Measurements from ENCODE around the gene FSTL1.

FSTL1 gene, protein sequence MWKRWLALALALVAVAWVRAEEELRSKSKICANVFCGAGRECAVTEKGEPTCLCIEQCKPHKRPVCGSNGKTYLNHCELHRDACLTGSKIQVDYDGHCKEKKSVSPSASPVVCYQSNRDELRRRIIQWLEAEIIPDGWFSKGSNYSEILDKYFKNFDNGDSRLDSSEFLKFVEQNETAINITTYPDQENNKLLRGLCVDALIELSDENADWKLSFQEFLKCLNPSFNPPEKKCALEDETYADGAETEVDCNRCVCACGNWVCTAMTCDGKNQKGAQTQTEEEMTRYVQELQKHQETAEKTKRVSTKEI

DNA sequence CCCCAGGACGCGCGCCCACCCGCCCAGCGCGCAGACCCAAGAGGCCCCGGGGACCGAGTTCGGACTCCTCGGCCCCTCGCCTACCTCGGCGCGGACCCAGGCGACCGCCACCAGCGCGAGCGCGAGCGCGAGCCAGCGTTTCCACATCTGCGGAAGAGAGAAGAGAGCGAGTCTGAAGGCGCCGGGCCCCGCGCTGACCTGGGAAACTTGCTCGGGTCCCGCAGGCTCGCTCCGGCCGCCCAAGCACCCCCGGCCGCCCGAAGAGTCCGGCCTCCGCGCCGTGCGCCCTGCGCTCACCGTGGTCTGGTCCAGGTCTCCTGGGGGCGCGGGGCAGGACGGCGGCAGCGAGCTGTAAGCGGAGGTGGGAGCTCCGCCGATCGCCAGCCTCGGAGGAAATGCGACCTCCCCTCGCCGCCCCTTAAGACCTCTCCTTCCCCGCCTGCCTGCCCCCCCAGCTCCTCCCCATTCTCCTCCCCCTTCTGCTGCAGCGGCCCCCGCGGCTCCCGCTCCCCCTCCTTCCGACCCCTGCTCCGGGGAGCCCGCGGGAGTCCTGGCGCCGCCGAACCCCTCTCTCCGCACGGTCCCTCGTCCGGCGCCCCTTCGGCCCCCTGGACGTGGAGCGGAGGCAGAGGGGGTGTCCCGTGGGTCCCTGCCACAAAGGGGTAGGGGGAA, at the start of gene FSTL1:
TSS of gene FSTL1 (minus strand) at position 393 of the 672 bp plus-strand sequence. CDS start at position 147, 246 bp downstream.
- peak in 24 of 56 donors; percentile 4 to 57 (median 24) for DNase-seq

GRCh38 chr3:120498556-120499346, 48.0 kb upstream of the FSTL1 start:
- DNase-seq = no peak

- no peak for DNase-seq
These were observed 47.0 kb upstream of the FSTL1 start for GRCh38 chr3:120497818-120498217.

DNA sequence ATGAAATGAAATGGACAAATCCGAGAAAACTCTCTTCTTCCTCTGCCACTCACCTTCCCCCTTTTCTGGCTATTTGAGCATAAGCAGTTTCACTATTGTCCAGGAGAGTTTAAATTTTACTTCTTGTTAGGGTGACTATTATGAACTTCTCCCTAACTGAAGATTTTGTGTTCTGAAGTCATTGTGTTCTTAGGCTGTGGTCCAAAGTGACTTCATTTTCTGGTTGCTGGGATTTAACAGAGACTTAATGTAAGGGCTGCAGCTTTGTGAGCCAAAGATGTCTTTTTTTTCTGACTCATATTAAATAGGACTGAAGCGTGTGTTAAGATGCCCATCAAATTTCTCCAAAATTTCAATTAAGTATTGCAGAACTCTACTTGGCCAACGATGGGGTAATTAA, 46.5 kb upstream of the FSTL1 start:
- no peak for DNase-seq

DNA sequence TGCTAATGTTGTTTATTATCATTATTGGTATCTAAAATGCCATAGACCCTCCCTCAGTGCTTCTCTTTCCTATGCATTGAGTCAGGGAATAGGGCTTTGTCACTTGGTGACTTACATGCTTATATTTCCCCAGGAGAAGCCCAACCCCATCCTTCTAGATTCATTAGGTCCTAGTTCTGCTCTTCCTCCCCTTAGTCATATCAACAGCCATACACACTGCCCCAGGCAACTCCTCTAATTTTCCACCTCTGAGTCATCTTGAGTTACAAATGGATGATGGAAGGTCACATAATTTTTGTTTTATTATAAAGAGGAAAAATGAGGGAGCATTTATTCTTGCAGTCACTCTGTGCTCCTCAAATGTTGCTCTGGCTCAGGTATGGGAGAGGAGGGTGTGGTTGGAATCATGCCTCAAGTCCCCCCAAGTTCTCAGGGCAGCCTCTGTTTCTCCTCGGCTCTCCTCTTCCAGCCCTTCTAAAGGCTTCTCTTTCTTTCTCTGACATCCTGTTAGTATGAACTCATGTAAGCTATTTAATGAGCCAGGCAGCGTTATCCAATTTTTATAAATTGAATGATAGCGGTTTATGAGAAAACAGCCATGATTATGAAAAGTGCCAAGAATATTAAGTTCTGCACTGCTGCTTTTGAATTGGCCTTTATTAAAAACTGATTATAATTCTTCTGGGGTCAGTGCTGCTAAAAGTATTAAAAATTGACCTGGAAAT, 45.6 kb upstream of the FSTL1 start:
- no peak for DNase-seq

- no peak for DNase-seq
These were observed 45.0 kb upstream of the FSTL1 start for GRCh38 chr3:120495809-120496208.

- no peak for DNase-seq
These were observed 41.3 kb upstream of the FSTL1 start for GRCh38 chr3:120492103-120492502.

GRCh38 chr3:120489421-120489820, 38.6 kb upstream of the FSTL1 start:
- DNase-seq = no peak

- DNase-seq = no peak
These were observed 37.5 kb upstream of the FSTL1 start for GRCh38 chr3:120488296-120488695.

- DNase-seq = no peak
These were observed 36.4 kb upstream of the FSTL1 start for GRCh38 chr3:120487191-120487650.

DNA sequence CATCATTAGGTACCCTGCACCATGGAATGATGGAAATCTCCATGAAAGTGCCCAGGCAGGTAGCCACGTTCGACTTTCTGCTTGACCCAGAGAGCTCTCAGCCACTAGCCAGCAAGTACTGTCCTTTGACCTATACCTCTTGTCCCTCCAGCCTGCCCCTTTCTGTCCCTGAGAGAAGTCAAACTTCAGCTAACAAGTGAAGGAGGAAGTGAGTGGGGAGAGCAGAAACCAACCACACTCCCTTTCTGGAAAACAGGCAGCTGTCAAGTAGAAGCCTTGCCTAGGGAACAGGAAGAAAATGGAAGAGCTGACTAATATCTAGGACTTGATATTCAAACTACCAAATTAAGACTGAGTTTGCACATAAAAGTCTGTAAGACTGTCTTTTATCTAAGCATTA, 30.3 kb upstream of the FSTL1 start:
- DNase-seq = no peak

DNA sequence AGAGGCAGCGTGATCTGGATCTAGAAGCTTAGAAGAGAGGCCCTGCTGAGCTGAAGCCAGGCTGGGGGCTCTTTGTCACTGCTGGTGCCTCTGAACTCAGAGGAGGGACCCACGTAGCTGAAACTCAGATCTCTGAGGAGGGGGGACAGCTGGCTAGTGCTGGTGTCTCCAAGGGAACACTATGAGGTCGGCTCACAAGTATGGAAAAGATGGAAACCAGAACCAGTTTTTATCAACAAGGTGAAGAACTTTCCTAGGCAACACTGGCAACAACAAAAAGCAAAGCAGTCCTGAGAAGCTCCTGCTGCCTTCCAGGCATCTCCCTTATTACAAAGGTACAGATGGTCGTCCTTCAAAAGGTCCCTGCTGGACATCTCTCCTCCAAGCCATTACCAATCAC, 27.0 kb upstream of the FSTL1 start:
- DNase-seq = no peak

DNA sequence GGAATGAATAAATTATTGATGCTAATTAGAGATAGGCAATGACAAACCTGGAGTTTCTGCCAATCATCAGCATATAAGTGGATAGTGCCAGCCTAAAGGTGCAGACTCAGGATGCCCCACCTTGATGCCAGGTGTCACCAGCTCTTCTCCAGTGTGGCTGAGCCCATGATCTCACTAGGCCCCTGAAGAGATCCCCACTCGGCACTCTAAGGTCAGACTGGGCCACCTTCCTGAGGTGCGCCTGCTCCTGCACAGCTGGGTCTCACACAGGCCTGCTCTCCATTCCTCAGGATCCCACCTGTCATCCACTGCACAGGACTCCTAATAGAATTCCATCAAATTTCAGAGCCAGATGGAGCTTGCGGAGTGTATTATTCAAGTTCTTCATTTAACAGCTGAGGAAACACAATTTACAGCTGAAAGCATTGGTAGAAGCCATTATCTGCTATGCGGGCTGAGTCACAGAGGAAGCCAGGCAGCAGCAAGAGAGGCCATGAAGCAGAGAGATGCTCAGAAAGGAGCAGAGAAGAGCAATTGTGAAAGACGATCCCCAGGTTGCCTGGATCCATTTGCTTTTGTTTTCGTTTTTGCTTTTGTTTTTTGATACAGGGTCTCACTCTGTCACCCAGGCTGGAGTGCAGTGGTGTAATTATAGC, 25.1 kb upstream of the FSTL1 start:
- DNase-seq = no peak

- no peak for DNase-seq
These were observed 23.3 kb upstream of the FSTL1 start for GRCh38 chr3:120473896-120474675.

- no peak for DNase-seq
These were observed 22.6 kb upstream of the FSTL1 start for GRCh38 chr3:120473389-120473788.

DNA sequence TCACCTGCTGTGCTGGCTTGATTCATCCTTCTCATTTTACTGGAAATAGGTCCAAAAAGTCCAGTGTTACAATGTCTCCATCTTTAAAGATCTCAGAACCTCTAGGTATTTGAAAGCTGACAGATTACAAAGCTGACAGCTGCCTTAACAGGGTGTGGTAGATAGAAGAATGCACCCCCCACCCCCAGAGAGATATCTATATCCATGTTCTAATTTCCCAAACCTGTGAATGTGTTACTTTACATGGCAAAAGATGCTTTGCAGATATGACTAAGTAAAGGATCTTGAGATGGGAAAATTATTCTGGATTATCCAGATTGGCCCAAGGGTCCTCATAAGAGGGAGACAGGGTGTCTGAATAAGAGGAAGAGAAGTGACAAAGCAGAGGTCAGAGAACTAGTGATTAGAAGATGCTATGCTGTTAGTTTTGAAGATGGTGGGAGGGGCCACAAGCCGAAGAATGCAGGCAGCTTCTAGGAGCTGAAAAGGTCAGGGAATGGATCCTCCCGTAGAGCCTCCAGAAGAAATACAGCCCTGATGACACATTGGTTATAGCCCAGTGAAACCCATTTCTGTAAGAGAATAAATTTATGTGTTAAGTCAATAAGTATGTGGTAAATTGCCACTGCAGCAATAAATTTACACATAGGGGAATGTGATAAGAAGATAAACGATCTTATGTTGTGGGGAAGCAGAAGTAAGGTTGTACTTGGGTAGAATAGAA, 21.5 kb upstream of the FSTL1 start:
- no peak for DNase-seq

DNA sequence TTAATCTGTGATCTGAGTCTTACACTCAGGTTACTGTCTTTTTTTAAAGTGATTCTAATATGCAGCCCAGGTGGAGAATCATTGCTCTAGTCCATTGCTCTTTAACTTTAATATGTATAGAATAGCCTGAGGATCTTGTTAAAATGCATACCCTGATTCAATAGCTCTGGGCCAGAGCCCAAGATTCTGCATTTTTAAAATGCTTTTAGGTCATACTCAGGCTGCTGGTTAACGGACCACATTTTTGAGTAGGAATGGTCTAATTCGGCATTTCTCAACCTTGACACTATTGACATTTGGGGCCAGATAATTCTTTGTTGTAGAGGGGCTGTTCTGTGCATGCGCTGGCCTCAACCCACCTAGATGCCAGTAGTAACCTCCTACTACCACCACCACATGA, 20.9 kb upstream of the FSTL1 start:
- no peak for DNase-seq

- peak in 16 of 56 donors; percentile 3 to 53 (median 18) for DNase-seq
These were observed 20.1 kb upstream of the FSTL1 start for GRCh38 chr3:120470870-120471269.

DNA sequence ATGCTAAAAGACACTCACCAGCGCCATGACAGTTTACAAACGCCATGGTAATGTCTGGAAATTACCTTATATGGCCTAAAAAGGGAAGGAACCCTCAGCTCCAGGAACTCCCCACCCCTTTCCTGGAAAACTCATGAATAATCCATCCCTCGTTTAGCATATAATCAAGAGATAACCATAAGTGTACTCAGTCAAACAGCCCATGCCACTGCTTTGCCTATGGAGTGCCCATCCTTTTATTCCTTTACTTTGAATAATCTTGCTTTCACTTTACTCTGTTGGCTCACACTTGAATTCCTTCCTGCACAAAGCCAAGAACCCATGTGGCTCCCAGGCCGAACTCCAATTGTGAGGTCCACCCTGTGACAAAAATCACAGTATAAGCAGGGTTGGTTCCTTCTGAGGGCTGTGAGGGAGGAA, 19.1 kb upstream of the FSTL1 start:
- peak in 7 of 56 donors; percentile 1 to 30 (median 5) for DNase-seq
